ENCODE data around the gene DNAJB6.

DNAJB6 gene

GRCh38 chr7:157397731-157398691 is 61.2 kb downstream of the DNAJB6 start:
- DNase-seq, result peak; percentile 5

- no peak for DNase-seq
These were observed 62.4 kb downstream of the DNAJB6 start for GRCh38 chr7:157399086-157399687.

GRCh38 chr7:157400171-157400860 is 63.5 kb downstream of the DNAJB6 start:
- no peak for DNase-seq

GRCh38 chr7:157401567-157402387 is 65.0 kb downstream of the DNAJB6 start:
- no peak for DNase-seq

DNA sequence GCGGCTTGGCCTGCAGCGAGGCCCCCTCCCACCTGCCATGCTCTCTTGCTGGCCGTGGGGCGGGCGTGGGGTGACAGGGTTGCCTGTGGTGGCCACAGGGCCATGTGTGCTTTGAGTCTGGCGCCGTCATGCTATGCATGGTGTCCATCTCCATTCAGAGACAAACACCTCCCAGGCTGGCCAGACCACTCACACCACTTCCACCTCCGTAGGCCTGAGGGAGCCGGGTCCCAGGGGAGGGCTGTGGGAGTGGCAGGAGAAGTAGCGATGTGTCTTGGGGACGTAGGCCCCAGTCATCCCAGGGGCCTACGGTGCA is 65.5 kb downstream of the DNAJB6 start:
- DNase-seq, result no peak

- DNase-seq, result no peak
These were observed 66.2 kb downstream of the DNAJB6 start for GRCh38 chr7:157402911-157403534.

- DNase-seq, result no peak
These were observed 67.0 kb downstream of the DNAJB6 start for GRCh38 chr7:157403646-157404401.

DNA sequence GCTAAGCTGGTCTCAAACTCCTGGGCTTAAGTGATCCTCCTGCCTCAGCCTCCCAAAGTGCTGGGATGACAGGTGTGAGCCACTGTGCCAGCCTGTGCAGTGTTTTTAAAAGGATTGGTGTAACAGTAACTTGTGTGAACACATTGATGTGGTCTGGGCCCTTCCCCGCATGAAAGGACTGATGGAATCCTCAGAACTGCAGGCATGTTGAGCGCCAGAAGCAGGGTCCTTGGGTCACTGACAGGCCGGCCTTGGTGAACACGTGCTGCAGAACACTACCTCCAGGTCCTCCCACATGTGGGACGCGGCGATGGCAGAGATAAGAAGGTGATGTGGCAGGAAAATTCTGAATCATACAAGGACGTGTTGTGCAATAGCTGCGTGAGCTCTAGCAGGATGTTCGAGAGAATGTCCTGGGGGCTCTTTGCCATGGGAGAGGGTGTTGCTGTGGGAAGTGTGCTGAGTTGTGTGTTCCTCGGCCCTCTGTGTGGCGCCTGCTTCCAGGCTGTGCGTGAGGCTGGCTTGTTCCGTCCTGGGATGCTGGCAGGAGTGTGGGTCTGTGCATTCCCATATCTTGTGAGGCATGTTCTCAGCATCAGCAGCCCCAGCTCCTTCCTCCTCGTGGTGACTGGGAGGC is 68.2 kb downstream of the DNAJB6 start:
- no peak for DNase-seq

DNA sequence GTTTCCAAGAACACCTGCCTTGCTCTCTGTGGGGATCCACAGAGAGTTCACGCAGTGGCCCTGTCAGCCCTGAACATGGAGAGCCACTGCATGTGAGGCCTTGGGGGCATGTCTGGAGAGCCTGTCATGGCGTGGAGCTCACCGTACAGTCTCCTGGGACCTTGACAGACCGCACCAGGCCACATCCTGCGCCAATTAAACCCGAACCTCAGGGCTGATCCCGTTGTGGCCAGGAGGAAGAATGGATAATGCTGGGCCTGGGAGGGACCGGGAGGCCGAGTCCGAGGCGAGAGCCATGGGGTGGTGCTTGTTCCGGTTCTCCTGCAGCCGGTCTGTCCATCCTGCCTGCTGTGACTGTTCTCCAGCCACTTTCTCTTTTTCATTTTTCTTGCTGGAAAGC is 68.7 kb downstream of the DNAJB6 start:
- DNase-seq, result no peak

- DNase-seq, result no peak
These were observed 69.4 kb downstream of the DNAJB6 start for GRCh38 chr7:157405914-157406810.

- no peak for DNase-seq
These were observed 70.2 kb downstream of the DNAJB6 start for GRCh38 chr7:157406971-157407370.

DNA sequence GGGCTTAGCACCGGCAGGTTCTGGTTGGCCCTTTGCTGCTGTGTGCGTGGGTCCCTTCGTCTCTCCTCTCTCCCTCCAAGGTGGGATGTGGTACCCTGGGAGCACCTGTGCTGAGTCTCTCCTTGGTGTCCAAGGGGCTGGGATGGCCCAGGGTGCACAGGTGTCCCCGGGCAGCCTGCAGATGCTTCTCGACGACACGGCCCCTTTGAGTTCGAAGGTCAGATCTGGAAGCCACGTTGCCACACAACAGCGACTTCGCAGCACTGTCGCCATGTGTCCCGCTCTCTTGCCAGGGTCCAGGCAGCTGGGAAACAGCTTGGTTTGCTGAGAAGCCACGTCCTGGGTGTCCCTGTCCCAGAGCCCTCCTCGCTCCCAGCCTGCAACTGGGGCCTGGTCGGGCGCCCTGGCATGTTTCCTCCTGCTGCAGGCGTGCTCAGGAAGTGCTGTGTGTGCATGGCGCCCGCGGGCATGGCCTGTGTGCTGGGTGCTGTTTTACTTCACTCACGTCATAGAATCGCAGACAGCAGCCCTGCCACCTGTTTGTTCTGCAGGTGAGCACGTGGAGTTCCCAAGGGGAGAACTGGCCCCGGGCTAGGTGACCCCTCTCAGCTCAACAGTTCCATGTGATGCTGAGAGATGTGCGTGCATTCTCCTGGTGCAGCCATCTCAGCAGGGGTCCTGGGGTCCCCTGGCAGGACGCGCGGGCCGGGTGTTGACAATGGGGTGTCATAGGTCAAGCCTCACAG is 70.9 kb downstream of the DNAJB6 start:
- DNase-seq, result no peak

DNA sequence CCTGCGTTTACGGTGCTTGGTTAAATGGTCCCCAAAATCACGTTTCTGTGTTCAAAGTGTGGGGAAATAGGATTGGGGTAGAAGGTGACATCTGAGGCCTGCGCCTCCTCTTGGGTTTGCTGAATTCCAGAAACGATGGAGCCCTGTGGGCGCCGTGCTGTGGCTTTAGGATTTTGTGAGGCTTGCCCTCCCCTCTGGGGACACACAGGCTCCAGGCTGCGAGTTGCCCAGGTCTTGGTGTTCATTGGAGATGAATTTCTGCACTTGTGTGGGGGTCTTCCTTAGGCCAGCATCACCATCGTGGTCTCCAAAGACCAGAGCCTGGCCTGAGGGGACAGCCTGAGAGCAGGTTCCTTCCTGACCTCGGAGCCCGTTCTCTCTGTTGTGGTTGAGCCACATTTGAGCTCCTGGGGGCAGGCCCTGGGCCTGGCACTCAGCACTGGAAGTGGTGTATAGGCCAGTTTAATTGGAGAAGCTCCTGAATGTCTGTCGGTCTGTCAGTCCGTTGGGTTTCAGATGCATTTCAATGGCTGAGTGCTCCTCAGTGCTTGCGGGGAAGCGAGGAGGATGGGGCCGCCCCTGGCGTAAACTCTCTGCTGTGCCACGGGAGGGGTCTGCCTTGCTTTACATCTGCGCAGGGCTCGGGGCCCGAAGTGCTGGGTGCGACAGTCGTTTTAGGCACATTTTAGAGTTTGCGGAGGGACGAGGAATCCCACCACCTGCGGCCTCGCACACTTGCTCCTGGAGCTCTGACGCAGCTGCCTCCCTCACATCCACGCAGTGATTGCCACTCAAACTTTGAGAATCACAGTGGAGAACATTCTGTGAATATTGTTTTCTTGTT is 71.7 kb downstream of the DNAJB6 start:
- no peak for DNase-seq

DNA sequence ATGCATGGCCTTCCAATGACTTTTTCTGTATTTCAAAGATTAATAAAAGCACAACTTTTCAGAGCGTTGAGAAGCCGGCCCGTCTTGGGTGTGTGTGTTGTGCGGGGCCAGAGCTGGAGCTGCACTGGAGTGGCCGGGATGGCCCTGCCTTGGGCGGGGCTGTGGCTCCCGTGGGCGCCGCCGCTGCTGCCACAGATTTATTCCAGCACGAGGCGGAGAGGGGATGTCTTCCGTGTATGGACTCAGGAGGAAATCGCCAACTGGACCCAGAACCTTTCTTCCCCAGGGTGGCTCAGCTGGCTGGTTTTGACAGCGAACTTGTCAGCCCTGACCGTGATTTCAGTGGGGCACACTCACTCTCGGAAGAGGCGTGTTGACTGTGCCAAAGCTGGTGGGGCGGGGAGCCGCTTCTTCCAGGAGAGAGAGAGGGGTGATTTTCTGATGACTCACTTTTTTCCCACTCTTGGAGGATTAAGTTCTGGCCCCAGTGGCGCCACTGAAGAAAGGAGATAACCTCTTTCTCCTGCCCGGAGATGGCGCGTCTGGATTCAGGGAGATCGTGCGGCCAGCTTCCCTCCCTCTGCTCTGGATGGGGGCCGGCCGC is 72.4 kb downstream of the DNAJB6 start:
- no peak for DNase-seq

- no peak for DNase-seq
These were observed 73.2 kb downstream of the DNAJB6 start for GRCh38 chr7:157409753-157410727.

GRCh38 chr7:157410831-157411556 is 74.2 kb downstream of the DNAJB6 start:
- no peak for DNase-seq

All from NCI-H146 (cell line).